ENCODE measurements around the gene CHN2.

DNA sequence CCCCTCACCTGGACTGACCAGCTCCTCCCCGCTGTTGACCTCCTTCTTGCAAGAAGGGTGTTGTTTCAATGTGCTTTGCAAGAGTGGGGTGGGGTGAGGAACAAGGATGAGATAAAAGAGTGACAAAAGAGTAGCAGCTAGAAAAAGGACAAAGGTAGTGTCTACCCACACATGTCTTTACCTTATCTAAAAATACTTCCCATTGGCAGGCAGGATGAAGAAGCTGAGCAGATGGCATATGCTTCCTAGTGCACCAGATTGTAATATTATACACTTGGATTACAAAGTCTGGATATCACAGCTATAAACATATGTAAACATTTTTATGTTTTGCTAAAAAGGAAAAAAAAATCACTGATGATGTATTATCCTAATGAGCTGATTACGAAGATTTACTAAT, 34.5 kb downstream of the CHN2 start:
- TF ChIP-seq CTCF (IDR thresholded peaks at IDR 0.05; ENCODE audit: poor library complexity, severe bottlenecking) (no peak), POLR2AphosphoS5 (IDR thresholded peaks at IDR 0.05) (no peak)
